Peyer's patch (tissue), 4 donors: ENCODE measurements around the gene SORBS1.

Experiments used
- POLR2A ChIP-seq, 2 donors: fragments of 450-650 bp; IDR thresholded peaks; one replicate each; pipeline ENCODE4 v1.5.1; 2017; ENCODE audit warnings: antibody characterized with exemption in 2 of 2, mild to moderate bottlenecking in 2 of 2, moderate library complexity in 2 of 2
- TF ChIP-seq, protein P1 (sequence below), 6 experiments: fragments of 450-650 bp in 4 of 6; fragments of 200-600 bp in 2 of 6; sonication (generic) in 1 of 6; IDR thresholded peaks; one replicate each; pipeline ENCODE4 v1.5.1; 2017 to 2019; ENCODE audit warnings: antibody characterized with exemption in 6 of 6, mild to moderate bottlenecking in 3 of 6, moderate library complexity in 1 of 6

DNA sequence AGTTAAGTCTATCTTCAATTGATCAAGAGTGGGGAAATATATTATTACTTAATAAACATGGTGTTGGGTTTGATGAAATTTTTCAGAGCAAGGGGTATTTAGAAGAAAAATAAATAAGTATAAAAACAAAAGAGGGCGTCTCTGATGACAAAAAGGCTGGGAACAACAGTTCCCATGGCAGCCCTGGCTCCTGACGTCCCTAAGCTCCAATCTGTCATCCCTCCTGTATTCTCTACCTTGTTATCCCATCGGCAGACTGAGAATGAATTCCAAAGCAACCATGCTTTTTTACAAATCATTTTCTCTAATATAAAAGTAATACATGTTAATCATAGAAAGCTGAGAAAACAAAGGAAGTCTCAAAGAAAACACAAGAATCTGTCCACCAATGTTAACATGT, 55.5 kb downstream of the SORBS1 start:
- TF ChIP-seq, protein P1, sequence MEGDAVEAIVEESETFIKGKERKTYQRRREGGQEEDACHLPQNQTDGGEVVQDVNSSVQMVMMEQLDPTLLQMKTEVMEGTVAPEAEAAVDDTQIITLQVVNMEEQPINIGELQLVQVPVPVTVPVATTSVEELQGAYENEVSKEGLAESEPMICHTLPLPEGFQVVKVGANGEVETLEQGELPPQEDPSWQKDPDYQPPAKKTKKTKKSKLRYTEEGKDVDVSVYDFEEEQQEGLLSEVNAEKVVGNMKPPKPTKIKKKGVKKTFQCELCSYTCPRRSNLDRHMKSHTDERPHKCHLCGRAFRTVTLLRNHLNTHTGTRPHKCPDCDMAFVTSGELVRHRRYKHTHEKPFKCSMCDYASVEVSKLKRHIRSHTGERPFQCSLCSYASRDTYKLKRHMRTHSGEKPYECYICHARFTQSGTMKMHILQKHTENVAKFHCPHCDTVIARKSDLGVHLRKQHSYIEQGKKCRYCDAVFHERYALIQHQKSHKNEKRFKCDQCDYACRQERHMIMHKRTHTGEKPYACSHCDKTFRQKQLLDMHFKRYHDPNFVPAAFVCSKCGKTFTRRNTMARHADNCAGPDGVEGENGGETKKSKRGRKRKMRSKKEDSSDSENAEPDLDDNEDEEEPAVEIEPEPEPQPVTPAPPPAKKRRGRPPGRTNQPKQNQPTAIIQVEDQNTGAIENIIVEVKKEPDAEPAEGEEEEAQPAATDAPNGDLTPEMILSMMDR (IDR thresholded peaks at IDR 0.05) = no peak
- TF ChIP-seq POLR2A (IDR thresholded peaks at IDR 0.05) = no peak
